Fibroblast of villous mesenchyme (primary cell): ENCODE results near the gene CD99L2. TPM values are rescaled to one million over a fixed set of nuclear protein-coding genes. Genes with fewer than 3 reads are reported as not detected.
"Not testable (repeated sequence)": the region's sequence is repeated elsewhere in the genome, so short reads cannot be mapped to it uniquely, and the experiment has no call there.

Source experiments
- DNase-seq: peaks from one replicate; pipeline ENCODE4 v3.0.0-alpha.2; 2010; ENCODE audit warnings: low read depth
- H3K4me3 ChIP-seq: 2 replicates; pipeline ENCODE4 v1.5.1; 2011; ENCODE audit warnings: low read depth, mild to moderate bottlenecking, low read length
- CTCF ChIP-seq: IDR thresholded peaks from 2 replicates; pipeline ENCODE4 v1.5.1; 2012; ENCODE audit warnings: low read depth, mild to moderate bottlenecking, low read length; ENCODE audit not compliant: insufficient read depth
- total RNA-seq: library from RNA; depleted of rRNA; stranded (reverse); fragments of >200 nt; gene quantifications from 2 replicates; pipeline ENCODE4 v1.2.3, GENCODE V29; 2012

Gene CD99L2
- total RNA-seq, 1 donor: 47.9 TPM

DNA sequence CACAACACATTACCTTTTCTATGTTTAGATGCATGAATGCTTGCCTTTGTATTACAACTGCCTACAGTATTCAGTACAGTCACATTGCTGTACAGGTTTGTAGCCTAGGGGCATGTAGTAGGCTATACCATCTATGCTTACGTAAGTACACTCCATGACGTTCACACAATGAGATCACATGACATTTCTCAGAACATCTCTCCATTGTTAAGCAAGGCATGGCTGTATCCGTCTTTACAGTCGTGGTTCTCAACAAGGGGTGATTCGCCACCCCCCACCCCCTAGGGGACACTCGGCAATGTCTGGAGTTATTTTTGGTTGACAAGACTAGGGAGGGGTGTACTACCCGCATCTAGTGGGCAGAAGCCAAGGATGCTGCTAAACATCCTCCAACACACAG is 12.1 kb downstream of the CD99L2 start:
- no peak for DNase-seq
- no peak for TF ChIP-seq CTCF
- H3K4me3 ChIP-seq: no peak overlapping the region

DNA sequence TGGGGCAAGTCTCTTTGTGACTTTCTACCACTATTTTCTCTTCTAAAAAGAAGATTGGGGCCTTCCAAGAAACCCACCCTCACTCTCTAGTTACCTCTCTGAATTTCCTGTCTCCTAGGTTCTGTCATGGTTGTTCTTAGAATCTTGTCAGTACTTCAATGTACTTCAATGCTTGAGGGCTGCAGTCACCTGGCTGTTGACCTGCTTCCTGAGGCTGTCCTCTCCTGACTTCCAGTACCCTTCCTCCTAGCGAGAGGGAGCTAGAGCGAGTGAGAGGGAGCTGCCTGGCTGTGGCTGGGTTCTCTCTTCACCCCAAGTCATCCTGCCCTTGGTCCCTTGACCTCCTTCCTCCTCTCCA is 17.7 kb downstream of the CD99L2 start:
- no peak overlapping the region for H3K4me3 ChIP-seq
- no peak for DNase-seq
- TF ChIP-seq CTCF: no peak

DNA sequence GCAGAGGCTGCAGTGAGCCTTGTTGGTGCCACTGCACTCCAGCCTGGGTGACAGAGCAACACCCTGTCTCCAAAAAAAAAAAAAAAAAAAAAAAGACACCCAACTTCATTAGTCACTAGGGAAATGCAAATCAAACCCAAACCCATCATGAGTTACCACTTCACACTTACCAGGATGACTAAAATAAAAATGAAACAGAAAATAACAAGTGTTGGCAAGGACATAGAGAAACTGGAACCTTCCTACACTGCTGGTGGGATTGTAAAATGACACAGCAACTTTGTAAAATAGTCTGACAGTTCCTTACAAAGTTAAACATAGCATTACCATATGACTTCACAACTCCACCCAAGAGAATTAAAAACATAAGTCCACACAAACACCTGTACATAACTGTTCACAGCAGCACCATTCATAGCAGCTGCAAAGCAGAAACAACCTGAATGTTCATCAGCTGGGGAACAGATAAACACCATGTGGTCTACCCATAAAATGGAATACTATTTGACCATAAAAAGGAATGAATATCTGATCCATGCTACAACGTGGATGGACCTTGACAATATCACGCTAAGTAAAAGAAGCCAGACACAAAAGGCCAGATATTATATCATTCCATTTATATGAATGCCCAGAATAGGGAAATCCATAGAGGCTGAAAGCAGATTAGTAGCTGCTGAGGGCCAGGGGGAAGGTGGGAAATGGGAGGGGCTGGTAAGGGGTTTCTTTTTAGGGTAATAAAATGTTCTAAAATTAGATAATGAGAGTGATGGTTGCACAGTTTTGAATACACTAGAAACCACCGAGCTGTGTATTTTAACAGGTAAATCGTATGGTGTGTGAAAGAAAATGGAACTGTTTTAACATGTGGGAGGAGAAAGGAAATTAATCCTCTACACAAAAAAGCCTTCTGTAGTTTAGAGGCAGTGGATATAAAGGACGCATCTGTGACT is 18.3 kb downstream of the CD99L2 start:
- no peak for DNase-seq

DNA sequence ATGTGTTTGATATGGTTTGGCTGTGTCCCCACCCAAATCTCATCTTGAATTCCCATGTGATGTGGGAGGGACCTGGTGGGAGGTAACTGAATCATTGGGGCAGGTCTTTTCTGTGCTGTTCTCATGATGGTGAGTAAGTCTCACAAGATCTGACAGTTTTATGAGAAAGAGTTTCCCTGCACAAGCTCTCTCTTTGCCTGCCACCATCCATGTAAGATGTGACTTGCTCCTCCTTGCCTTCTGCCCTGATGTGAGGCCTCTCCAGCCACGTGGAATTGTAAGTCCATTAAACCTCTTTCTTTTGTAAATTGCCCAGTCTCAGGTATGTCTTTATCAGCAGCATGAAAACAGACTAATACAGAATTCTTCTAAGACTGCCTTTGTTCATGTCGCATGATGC is 22.8 kb downstream of the CD99L2 start:
- not testable (repeated sequence) for H3K4me3 ChIP-seq, DNase-seq

More for the DNA sequence above, 18.3 kb downstream of the CD99L2 start:
- no peak overlapping the region for H3K4me3 ChIP-seq
- TF ChIP-seq CTCF: no peak

- TF ChIP-seq CTCF: no peak
- DNase-seq: no peak
- H3K4me3 ChIP-seq: no peak overlapping the region
Measured at GRCh38 chrX:150874448-150874847, 24.0 kb downstream of the CD99L2 start.

DNA sequence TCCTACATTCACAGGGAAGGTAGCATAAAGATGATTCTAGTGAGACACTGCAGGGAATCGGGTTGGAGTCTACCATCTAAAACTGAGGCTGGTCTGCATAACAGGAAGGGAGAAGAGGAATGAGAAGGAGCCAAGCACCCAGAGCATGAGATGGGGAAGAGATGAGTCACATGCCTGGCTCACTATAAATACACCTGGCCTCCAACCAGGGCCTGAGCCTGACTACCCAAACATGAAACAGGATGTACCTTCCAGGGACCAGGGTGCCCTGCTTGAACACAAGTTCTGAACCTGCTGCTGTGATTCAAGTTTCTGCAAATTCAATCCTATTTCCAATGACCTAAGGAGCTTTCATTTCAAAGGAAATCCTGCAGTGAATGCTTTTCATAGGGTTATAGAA is 24.9 kb downstream of the CD99L2 start:
- H3K4me3 ChIP-seq: no peak overlapping the region
- TF ChIP-seq CTCF: no peak
- no peak for DNase-seq

DNA sequence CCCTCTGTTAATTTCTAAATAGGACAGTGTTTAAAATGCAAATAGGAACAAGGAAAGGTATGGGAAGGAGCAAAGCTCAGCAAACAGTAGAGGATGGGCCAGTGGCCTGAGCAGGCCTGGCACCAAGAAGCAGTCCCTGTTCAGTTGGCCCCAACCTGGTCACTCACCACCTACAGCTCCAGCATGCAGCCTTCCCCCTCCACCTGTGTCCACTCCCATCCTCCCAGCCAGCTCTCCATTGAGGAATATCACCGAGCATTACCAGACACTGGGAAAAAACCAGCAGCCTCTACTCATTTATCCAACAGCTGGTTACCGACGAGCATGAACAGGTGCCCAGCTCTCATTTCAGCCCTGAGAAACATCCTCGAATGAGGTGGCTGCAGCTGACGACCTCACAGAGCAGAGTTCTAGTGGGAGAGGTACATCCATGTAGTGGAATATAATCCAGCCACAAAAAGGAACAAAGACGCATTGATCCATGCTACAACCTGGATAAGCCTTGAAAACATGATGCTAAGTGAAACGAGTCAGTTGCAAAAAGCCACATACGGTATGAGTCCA is 25.6 kb downstream of the CD99L2 start:
- DNase-seq: no peak
- TF ChIP-seq CTCF: no peak
- no peak overlapping the region for H3K4me3 ChIP-seq
